ENCODE results near the gene ETFRF1.

GRCh38 chr12:25186788-25187402 is 8.1 kb upstream of the ETFRF1 start:
- no peak for TF ChIP-seq ESRRA (CRISPR knock-in tag; IDR thresholded peaks at IDR 0.05; ENCODE audit: borderline replicate concordance)
- no peak for TF ChIP-seq USF1 (CRISPR knock-in tag; IDR thresholded peaks at IDR 0.05)
- TF ChIP-seq CTCF (IDR thresholded peaks at IDR 0.05), result no peak
